Skeletal muscle tissue (tissue), 4 donors: ENCODE data around the gene KLF6. TPM values are rescaled to one million over a fixed set of nuclear protein-coding genes. Genes with fewer than 3 reads are reported as not detected.
A peak's percentile ranks its signal among the peaks of the same experiment; 100 is the strongest.

Experiments
- H3K27ac ChIP-seq: one replicate; pipeline ENCODE4 v1.7.0; 2013; ENCODE audit warnings: mild to moderate bottlenecking, low read depth, low read length, inconsistent platforms
- H3K27me3 ChIP-seq, 3 donors: one replicate each; pipeline ENCODE4 v1.7.0; 2013; ENCODE audit warnings: low read length in 3 of 3; ENCODE audit not compliant: control insufficient read depth in 3 of 3, insufficient read depth in 3 of 3
- H3K36me3 ChIP-seq, 3 donors: one replicate each; pipeline ENCODE4 v1.7.0; 2013; ENCODE audit warnings: low read length in 3 of 3; ENCODE audit not compliant: control insufficient read depth in 3 of 3, insufficient read depth in 3 of 3
- H3K4me1 ChIP-seq, 3 donors: one replicate each; pipeline ENCODE4 v1.7.0; 2013; ENCODE audit warnings: low read length in 3 of 3, mild to moderate bottlenecking in 3 of 3; ENCODE audit not compliant: control insufficient read depth in 3 of 3, insufficient read depth in 3 of 3
- H3K4me3 ChIP-seq, 3 donors: one replicate each; pipeline ENCODE4 v1.7.0; 2013; ENCODE audit warnings: low read length in 3 of 3
- H3K9ac ChIP-seq, 3 donors: one replicate each; pipeline ENCODE4 v1.7.0; 2013; ENCODE audit warnings: low read length in 3 of 3, mild to moderate bottlenecking in 3 of 3, moderate library complexity in 2 of 3, low read depth in 1 of 3
- H3K9me3 ChIP-seq, 3 donors: one replicate each; pipeline ENCODE4 v1.7.0; 2013; ENCODE audit warnings: low read length in 3 of 3; ENCODE audit not compliant: control insufficient read depth in 3 of 3
- total RNA-seq: library from RNA; depleted of rRNA; stranded (reverse); fragments of >200 nt; gene quantifications from one replicate; pipeline ENCODE4 v1.2.3, GENCODE V29; 2014
- donor health status: Osteomylitis.

KLF6 gene
- total RNA-seq, 1 donor from 2014 or later: 50.6 TPM

GRCh38 chr10:3803295-3803926, 18.4 kb upstream of the KLF6 start:
- no peaks in the 10 kb centered on the region for H3K9me3 ChIP-seq
- peak overlapping the region in 1 of 3 donors; percentile 42 for H3K4me3 ChIP-seq
- peaks cover 49 to 52% (median 52%) of the 10 kb centered on the region in 3 donors for H3K4me1 ChIP-seq
- peak overlapping the region; percentile 90 for H3K27ac ChIP-seq
- no peaks in the 10 kb centered on the region for H3K27me3 ChIP-seq
- H3K36me3 ChIP-seq: no peaks in the 10 kb centered on the region
- peak overlapping the region; percentile 45 to 62 (median 61) for H3K9ac ChIP-seq

- Histone ChIP-seq H3K4me1 (peaks cover 41 to 47% (median 46%) of the 10 kb centered on the region in 3 donors), H3K9me3 (no peaks in the 10 kb centered on the region), H3K4me3 (no peak overlapping the region)
Observed at GRCh38 chr10:3802526-3803265, 17.7 kb upstream of the KLF6 start.

GRCh38 chr10:3801558-3802192, 16.7 kb upstream of the KLF6 start:
- H3K4me3 ChIP-seq: no peak overlapping the region
- peaks cover 31 to 37% (median 36%) of the 10 kb centered on the region in 3 donors for H3K4me1 ChIP-seq
- no peak overlapping the region for H3K9ac ChIP-seq
- H3K27ac ChIP-seq: no peak overlapping the region
- no peaks in the 10 kb centered on the region for H3K9me3 ChIP-seq
- no peaks in the 10 kb centered on the region for H3K36me3 ChIP-seq
- H3K27me3 ChIP-seq: no peaks in the 10 kb centered on the region

More at GRCh38 chr10:3802526-3803265, 17.7 kb upstream of the KLF6 start:
- Histone ChIP-seq H3K36me3 (no peaks in the 10 kb centered on the region), H3K27me3 (no peaks in the 10 kb centered on the region), H3K27ac (peak overlapping the region; percentile 90), H3K9ac (peak overlapping the region in 2 of 3 donors; percentile 6 to 62)

GRCh38 chr10:3800586-3800985, 15.6 kb upstream of the KLF6 start:
- Histone ChIP-seq H3K4me3 (no peak overlapping the region), H3K27ac (no peak overlapping the region), H3K27me3 (no peaks in the 10 kb centered on the region), H3K9me3 (no peaks in the 10 kb centered on the region), H3K4me1 (peaks cover 20 to 26% (median 25%) of the 10 kb centered on the region in 3 donors), H3K36me3 (no peaks in the 10 kb centered on the region), H3K9ac (no peak overlapping the region)

- peaks cover 2 to 5% (median 3%) of the 10 kb centered on the region in 3 donors for H3K4me1 ChIP-seq
Observed at GRCh38 chr10:3797750-3798149, 12.7 kb upstream of the KLF6 start.

GRCh38 chr10:3793553-3793952, 8.5 kb upstream of the KLF6 start:
- peaks cover 0 to 6% (median 0%) of the 10 kb centered on the region in 3 donors for H3K9me3 ChIP-seq
- no peak overlapping the region for H3K27ac ChIP-seq
- no peak overlapping the region for H3K4me3 ChIP-seq
- H3K27me3 ChIP-seq: no peaks in the 10 kb centered on the region
- no peak overlapping the region for H3K9ac ChIP-seq
- H3K4me1 ChIP-seq: no peaks in the 10 kb centered on the region
- no peaks in the 10 kb centered on the region for H3K36me3 ChIP-seq

More at GRCh38 chr10:3797750-3798149, 12.7 kb upstream of the KLF6 start:
- Histone ChIP-seq H3K36me3 (no peaks in the 10 kb centered on the region), H3K4me3 (no peak overlapping the region), H3K9ac (no peak overlapping the region), H3K9me3 (peaks cover 0 to 4% (median 0%) of the 10 kb centered on the region in 3 donors), H3K27ac (no peak overlapping the region), H3K27me3 (no peaks in the 10 kb centered on the region)

- no peaks in the 10 kb centered on the region for H3K4me1 ChIP-seq
- no peak overlapping the region for H3K9ac ChIP-seq
- H3K9me3 ChIP-seq: peaks cover 0 to 6% (median 0%) of the 10 kb centered on the region in 3 donors
- no peaks in the 10 kb centered on the region for H3K36me3 ChIP-seq
- no peak overlapping the region for H3K4me3 ChIP-seq
- no peaks in the 10 kb centered on the region for H3K27me3 ChIP-seq
- H3K27ac ChIP-seq: no peak overlapping the region
Observed at GRCh38 chr10:3792710-3793219, 7.8 kb upstream of the KLF6 start.

GRCh38 chr10:3791974-3792633, 7.1 kb upstream of the KLF6 start:
- Histone ChIP-seq H3K4me1 (no peaks in the 10 kb centered on the region), H3K4me3 (no peak overlapping the region), H3K36me3 (no peaks in the 10 kb centered on the region), H3K27ac (no peak overlapping the region), H3K9ac (no peak overlapping the region), H3K9me3 (peaks cover 0 to 6% (median 0%) of the 10 kb centered on the region in 3 donors), H3K27me3 (no peaks in the 10 kb centered on the region)

- no peaks in the 10 kb centered on the region for H3K27me3 ChIP-seq
- no peak overlapping the region for H3K27ac ChIP-seq
- H3K4me1 ChIP-seq: peaks cover 0 to 3% (median 0%) of the 10 kb centered on the region in 3 donors
- H3K36me3 ChIP-seq: no peaks in the 10 kb centered on the region
- no peak overlapping the region for H3K9ac ChIP-seq
- peaks cover 0 to 6% (median 0%) of the 10 kb centered on the region in 3 donors for H3K9me3 ChIP-seq
- H3K4me3 ChIP-seq: no peak overlapping the region
Observed at GRCh38 chr10:3790858-3791257, 5.8 kb upstream of the KLF6 start.
